GM19438 (cell line): ENCODE results near the gene ZNF816.
"Not testable (repeated sequence)": the region's sequence is repeated elsewhere in the genome, so short reads cannot be mapped to it uniquely, and the experiment has no call there.

Experiments
- ATAC-seq: cut with Tn5 transposase; IDR thresholded peaks from one replicate; pipeline ENCODE4 v1.9.1; 2021; ENCODE audit warnings: low read depth; ENCODE audit not compliant: unreplicated experiment

ZNF816 gene

DNA sequence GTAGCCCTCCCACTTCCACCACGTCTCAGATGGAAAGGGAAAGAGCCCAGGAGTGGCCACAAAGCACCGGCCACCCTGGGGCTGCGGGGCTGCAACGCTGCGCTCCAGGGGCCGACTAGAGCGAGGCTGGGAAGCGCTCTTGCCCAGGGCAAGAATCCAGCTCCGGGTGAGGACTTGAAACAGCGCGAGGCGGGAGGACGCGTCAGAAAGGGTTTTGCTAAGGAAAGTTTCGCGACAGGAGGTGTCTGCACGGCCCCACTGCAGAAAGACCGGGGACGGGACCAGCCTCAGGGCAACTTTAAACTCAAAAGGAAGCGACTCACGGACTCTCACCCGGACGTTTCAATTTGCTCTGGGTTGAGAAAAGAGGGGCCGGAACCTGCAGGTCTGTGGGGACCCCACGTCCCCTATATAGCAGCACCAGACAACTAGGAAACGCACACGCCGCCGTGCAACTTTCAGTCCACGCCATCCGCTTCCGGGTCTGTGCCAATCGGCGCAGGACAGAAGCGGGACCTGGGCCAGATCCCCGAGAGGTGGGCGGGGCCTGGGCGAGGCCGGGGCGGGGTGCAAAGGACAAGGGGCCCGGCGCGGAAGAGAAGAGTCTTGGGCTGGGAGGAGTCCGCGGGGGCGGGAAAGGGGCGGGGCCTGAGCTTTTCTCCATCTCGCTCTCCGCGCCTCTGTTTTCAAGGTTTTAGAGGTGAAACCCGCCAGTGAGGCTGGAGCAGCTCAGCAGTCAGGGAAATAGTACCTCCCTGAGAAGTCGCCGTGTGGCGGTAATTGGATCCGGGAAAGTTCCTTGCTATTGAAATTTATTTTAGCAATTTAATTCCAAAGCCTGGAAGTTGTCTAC, at the start of gene ZNF816:
Gene ZNF816 (minus strand): TSS at position 488 of the 853 bp plus-strand sequence. CDS start 6,792 bp downstream, outside the sequence.
- ATAC-seq = peak; percentile 91

DNA sequence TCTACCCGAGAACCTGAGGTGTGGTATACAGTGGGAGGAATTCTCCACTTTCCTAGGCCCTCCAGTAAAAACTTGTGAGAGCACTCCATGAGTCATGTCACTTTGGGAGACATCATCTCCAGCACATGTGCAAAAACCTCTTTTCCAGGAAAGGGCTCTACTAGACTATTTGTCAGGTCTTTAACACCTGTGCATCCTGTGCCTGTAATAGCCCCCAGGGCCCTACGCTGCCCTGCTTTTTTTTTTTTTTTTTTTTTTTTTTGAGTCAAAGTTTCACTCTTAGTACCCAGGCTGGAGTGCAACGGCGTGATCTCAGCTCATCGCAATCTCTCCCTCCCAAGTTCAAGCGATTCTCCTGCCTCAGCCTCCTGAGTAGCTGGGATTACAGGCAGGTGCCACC, 49.3 kb upstream of the ZNF816 start:
- no peak for ATAC-seq

DNA sequence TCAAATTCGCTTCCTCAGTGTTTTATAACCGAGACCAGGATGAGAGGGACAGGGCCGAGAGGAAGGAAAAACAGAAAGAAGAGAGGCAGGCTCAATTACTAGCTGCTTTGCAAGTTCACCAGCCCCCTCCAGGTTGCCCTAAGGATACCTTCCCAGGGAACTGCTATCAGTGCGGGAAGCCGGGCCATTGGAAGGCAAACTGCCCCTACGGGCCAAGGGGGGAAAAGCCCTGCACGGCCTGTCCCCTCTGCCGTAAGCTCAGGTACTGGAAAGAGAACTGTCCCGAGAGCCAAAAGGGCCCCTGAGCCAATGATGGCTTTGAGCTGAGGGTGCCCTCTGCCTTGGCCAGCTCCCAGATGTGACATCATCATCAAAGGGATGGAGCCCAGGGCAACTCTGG, 47.8 kb upstream of the ZNF816 start:
- ATAC-seq = no peak

DNA sequence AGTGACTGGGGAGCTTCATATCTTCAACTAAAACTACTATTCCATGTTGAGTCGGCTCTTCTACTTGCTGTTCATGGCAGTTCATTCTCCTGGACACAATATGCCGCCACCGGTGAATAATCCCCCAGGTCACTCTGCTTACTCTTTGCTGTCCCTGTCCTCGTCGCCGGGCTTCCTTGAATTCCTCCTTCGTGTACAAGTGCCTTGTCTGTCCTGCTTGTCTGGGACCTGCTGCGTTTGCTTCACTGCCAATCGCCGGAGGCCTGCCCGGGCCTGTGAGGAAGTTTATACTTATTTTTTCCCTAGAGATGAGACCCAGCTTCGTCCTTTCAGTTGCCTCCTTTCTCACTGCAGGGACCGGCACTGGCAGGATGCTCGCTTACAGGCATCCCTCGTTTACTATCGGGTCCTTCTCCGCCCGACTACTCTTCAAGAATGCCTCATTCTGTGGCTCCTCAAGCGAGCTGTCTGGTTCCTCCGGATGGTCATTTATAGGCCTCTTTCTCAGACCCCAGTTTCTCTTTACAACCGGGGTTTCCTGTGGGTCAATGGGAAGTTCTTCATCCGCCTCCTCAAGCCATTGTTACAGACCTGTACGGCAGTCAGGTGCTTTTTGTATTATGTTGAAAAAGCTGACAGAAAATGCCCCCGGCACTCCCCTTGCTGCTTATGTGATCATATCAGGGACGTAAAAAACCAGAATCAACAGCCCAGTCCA, 45.5 kb upstream of the ZNF816 start:
- ATAC-seq = no peak

DNA sequence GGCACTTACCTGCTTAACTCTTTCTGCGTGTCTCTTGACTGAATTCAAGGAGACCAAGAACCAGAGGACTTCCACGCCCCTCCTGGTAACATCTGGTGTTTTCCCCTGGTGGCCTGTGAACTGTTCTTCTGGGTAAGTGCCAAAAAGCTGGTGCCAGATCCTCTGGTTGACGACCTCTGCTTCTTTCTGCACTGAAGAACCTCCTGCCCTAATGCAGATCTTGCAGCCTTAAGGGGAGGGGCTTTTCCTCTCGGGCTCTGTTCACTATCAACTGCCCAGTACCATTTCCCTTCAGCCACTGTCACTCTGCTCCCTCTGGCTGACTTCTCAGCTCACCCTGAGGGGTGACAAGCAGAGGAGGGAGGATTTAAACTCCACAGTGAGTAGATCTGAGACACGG, 44.9 kb upstream of the ZNF816 start:
- no peak for ATAC-seq

DNA sequence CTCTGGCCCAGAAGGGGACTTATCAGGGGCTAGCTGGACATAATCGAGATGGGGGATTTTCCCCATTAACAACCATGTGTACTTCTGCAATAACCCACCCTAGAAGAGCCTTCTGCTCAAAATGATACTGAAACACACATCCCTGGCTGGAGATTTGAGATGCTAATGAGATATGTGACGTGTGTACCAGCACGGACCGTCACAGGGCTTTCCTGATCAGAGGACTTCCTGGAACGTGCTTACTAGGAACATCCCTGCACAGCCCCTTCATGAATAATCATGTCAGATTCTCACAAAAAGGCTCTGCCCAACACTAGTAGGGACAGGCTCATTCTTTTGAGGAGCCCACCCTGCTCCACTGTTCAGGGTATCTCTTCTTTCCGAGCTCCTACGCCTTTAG, 44.5 kb upstream of the ZNF816 start:
- ATAC-seq = no peak

DNA sequence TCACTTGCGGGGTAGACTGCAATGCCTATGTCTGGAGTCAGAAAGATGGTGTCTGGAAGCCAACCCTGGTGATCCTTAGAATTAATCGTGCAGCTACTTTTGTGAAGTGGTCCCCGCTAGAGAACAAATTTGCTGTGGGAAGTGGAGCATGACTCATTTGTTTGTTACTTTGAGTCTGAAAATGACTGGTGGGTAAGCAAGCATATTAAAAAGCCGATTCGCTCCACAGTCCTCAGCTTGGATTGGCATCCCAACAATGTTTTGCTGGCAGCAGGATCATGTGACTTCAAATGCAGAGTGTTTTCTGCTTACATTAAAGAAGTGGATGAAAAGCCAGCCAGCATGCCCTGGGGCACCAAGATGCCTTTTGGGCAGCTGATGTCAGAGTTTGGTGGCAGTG, 41.6 kb upstream of the ZNF816 start:
- no peak for ATAC-seq

DNA sequence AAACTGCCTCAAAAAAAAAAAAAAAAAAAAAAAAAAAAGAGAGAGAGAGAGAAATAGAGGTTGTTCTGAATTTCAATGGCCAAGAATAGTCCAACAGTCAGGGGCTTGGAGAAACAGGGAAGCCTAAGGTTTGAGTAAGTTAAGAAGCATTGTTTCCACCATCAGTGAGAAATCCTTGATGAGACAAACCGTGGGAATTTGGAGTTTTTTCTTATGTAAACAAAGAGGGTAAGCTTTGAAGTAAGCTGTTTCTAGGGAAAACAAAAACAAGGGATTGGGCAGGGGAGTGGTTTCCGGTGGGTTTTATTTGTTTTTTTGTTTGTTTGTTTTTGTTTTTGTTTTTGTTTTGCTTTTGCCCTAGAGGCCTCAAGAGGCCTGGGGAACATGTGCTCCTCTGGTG, 39.8 kb upstream of the ZNF816 start:
- ATAC-seq = no peak

DNA sequence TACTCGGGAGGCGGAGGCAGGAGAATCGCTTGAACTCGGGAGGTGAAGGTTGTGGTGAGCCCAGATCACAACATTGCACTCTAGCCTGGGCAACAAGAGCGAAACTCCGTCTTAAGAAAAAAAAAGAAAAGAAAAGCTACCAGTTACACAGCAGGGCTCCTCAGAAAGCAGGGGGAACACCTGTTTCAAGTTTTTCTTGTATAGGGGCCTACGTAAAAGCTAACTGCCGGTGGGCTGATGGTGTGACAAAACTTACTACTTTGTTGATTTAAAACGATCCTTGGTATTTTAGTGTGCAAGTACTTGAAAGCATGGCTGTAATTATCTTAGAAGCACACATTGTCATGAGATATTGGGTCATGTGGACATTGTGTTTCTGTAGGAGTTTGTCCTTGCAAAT, 35.3 kb upstream of the ZNF816 start:
- ATAC-seq = no peak

DNA sequence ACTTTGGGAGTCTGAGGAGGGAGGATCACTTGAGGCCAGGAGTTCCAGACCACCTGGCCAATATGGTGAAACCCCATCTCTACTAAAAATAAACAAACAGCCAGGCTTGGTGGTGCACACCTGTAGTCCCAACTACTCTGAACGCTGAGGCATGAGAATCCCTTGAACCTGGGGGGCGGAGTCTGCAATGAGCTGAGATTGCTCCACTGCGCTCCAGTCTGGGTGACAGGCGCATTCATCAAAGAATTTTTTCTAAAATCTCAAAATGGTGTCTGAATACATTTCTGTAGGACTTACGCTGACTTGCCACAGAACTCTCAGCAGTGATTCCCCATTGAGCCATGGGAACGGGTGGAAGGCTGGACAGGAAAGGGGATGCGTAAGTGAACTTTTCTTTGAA, 33.0 kb upstream of the ZNF816 start:
- ATAC-seq = no peak

DNA sequence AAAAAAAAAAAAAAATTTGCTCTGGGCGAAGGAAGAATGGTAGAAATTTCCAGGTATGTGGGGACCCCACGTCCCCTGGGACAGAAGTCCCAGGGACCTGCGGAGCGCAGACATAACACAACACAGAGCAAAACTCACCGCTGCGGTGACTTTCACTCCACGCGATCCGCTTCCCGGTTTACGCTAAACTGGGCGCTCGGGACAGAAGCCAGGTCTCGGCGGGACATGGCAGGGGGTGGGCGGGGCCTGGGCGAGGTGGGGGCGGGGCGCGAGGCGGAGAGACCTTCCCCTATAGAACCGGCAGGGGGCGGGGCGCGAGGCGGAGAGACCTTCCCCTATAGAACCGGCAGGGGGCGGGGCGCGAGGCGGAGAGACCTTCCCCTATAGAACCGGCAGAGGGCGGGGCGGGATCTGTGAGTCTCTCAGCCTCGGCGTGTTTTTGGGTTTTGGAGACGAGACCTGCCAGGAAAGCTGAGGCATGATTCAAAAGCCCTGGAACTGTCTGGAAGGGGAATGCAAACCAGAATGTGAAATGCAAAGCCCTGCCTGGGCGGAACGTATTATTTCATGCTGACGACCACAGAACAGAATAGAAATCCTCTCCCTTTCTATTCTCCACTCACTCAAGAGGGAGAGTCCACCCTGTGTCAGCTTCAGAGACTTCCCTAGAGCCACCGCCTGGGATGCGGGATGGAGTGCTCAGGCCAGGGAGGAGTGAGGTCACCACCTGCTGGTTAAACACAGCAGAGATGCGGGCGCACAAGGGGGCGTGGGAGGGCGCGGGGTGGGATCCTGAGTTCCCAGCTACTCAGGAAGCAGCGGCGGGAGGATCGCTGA, 30.9 kb upstream of the ZNF816 start:
- no peak for ATAC-seq

DNA sequence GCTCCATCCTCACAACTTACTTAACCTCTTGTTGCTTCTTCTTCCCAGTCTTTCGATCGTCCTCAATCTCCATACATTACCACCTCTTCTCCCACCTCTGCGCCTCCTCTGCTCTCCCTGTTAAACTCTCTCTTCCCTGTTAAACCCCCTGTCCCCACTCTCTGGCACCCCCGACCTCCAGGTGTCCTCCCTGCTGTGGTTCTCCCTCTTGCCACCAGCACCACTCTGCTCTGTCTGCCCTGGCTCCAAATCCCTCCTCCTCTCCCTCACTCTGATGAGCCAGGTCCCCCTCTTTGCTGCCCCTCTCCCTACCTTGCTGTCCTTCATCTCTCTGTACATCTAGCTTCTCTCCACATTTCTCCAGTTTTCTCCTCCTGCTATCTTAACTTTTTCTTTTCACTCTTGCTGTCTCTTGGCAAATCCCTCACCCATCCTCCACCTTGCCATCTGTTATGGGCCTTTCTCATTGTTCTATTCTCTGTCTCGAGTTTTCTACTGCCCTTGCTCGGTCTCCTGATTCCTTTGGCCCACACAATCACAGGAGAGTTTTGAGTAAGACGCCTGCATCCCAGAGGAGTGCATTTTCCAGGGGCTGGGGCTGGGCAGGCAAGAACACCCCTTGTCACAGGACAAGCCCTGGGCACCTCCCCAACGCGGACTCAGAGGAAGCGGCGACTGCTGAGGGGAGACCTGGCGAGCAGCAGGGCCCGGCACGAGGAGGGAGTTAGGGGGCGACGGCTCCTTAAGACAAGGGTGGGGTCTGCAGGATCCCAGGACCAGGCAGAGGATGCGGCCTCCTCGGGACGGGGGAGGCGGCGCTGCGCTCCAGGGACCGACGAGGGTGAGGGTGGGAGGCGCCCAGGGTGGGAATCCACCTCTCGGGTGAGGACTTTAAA, 29.7 kb upstream of the ZNF816 start:
- ATAC-seq = no peak

DNA sequence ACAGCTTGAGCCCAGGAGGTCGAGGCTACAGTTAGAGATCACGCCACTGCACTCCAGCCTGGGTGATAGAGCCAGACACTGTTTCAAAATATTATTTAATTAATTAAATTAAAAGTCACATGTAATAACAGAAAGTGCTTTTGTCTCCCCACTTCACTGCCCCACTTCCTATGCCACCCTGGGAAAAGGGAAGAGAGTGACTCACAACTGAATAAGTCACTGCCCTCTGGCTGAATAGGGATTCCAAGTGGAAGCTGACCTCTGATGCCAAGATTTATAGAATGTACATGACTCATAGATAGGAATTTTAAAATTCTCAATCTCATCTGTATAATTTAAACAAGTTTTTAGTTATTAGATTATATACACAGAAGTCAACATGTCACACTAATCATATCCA, 28.8 kb upstream of the ZNF816 start:
- no peak for ATAC-seq

DNA sequence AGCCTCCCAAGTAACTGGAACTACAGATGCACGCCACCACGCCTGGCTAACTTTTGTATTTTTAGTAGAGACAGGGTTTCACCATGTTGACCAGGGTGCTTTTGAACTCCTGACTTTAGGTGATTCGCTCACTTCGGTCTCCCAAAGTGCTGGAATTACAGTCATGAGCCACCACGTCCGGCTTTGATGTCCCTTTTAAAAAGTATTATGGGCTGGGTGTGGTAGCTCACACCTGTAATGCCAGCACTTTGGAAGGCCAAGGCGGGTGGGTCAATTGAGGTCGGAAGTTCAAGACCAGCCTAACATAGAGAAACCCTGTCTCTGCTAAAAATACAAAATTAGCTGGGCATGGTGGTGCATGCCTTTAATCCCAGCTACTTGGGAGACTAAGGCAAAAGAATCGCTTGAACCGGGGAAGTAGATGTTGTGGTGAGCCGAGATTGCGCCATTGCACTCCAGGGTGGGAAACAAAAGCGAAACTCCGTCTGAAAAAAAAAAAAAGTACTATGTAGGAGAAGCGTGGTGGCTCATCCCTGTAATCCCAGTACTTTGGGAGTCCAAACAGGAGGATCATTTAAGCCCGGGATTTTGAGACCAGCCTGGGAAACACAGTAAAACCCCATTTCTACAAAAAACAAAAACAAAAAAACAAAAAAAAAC, 28.2 kb upstream of the ZNF816 start:
- ATAC-seq = no peak

DNA sequence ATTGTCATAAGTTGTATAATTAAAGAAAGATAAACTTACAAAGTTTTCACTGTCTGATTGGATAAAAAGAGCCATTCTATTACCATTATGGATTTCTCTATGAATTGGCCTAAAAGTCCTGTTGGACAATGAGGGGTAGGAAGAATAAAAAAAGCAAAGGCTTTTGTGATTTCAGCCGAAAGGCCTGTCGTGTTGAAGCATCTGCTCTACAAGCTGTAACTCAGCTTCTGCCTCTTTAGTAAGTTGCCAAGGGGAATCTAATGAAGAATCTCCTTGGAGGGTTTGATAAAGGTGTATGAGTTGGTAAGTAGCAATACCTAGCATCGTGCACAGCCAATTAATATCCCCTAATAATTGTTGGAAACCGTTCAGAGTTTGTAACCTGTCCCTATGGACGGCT, 25.8 kb upstream of the ZNF816 start:
- no peak for ATAC-seq

DNA sequence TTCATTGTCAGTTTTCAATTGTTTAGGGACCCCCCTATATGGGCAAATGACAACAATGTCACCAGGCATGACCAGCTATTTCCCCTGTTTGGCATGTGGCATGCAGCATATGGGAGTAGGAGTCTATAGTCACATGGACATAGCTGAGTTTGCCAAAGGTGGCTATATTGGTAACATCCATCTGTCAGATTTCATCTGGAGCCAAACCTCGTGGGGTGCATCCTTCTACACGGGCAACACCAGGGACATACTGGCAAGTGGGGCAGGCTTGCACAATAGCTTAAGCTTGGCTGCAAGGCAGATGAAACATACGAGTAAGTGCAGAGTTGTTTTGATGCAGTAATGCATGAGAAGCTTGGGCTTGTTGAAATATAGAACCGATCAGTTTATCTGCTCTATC, 24.5 kb upstream of the ZNF816 start:
- no peak for ATAC-seq

DNA sequence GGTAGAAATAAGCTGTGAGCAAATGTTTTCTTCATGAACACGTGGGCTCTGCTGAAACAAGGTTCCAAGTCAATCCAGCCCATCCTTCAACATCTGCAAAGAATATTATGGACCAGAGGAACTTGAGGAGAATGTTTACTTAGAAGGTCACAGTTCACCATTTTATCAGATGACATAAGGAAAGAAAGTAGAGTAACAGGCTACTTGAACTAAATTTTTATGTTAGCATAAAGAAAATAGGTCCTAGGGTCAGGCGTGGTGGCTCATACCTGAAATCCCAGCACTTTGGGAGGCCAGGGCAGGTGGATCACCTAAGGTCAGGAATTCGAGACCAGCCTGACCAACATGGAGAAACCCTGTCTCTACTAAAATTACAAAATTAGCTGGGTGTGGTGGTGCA, 20.5 kb upstream of the ZNF816 start:
- ATAC-seq = not testable (repeated sequence)

DNA sequence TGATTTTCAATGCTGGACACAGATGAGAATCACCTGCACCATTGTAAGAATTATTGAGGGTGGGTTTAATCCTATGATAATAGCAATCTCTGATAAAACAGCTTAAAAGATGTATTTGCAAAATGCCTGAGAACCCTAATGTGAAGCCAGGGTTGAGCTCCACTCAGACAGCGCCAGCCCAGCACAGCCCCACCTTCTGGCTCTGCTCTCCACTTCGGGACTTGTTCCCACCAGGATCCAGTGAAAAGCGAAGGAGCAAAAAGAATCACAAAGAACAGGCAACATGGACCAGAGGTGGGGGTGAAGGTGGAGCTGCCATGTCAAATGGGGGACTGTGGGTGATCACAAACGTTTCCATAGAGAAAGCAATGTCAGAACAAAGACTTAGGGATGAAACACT, 18.6 kb upstream of the ZNF816 start:
- ATAC-seq = no peak

DNA sequence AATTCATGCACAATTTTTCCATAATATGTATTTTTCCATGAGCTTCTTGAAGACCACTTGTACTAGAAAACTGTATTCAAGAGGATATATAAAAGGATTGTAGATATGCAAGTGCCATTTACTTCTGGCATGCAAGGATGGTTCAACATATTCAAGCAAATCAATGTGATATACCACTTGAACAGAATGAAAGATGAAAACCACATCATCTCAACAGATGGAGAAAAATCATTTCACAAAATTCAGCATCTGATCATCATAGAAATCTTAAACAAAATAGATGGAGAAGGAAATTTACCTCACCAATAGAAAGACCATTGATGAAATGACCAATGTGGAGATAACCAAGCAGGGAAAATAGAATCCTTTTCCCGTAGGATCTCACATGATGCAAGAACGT, 5.1 kb upstream of the ZNF816 start:
- no peak for ATAC-seq

DNA sequence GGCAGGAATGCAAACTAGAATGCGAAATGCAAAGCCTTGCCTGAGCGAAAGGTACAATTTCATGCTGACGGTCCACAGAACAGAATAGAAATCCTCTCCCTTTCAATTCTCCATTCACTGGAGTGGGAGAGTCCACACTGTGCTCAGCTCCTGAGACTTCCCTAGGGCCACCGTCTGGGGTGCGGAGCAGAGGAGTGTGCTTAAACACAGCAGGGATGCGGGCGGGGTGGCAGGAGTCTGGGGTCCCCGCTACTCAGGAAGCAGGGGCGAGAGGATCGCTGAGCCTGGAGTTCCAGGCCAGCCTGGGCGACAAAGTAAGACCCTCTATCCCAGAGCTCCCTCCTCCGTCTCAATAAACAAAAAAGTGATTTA, 552 bp upstream of the ZNF816 start:
- ATAC-seq = peak; percentile 18
